ENCODE measurements around the gene TAF11L12.

The TAF11L12 gene

GRCh38 chr5:17655921-17656320 is 45.7 kb downstream of the TAF11L12 start:
- Histone ChIP-seq H3K27ac (ENCODE audit: low read depth, low read length) (no peak overlapping the region), H3K9me2 (replicated peaks; ENCODE audit: control insufficient read depth, low read length) (no peaks in the 10 kb centered on the region), H3K36me3 (ENCODE audit: control insufficient read depth, low read length) (no peaks in the 10 kb centered on the region), H3K9me3 (ENCODE audit: control insufficient read depth, insufficient read depth, low read length) (no peaks in the 10 kb centered on the region), H4K20me1 (ENCODE audit: control insufficient read depth, insufficient read depth, low read depth, low read length) (no peaks in the 10 kb centered on the region), H3F3A (ENCODE audit: control insufficient read depth, insufficient read depth) (no peaks in the 10 kb centered on the region), H3K4me3 (ENCODE audit: low read length) (no peak overlapping the region), H3K79me2 (ENCODE audit: control insufficient read depth, low read length) (no peaks in the 10 kb centered on the region), H3K4me2 (ENCODE audit: low read length) (no peak overlapping the region), H3K27me3 (ENCODE audit: control insufficient read depth, low read length) (no peaks in the 10 kb centered on the region), H3K4me1 (ENCODE audit: control insufficient read depth, low read length) (no peaks in the 10 kb centered on the region)
- TF ChIP-seq CTCF (IDR thresholded peaks at IDR 0.05; ENCODE audit: low read depth, low read length, poor library complexity, severe bottlenecking) (no peak), EZH2phosphoT487 (IDR thresholded peaks at IDR 0.05; ENCODE audit: borderline replicate concordance, low read length) (no peak)

Measured in DOHH2 (cell line).